CD14-positive monocyte (primary cell): Measurements from ENCODE around the gene GARNL3. TPM values are rescaled to one million over a fixed set of nuclear protein-coding genes. Genes with fewer than 3 reads are reported as not detected.

Experiments used
- DNase-seq, 3 donors: peaks; one replicate each; pipeline ENCODE4 v3.0.0-alpha.2; 2011 to 2022
- H2AFZ ChIP-seq: 2 replicates; pipeline ENCODE4 v1.6.0; 2012; ENCODE audit warnings: mild to moderate bottlenecking, low read depth, low read length, inconsistent platforms; ENCODE audit not compliant: insufficient read depth, poor library complexity, severe bottlenecking
- H3K27ac ChIP-seq, 2 donors: 1 replicate in 1 of 2; 2 replicates in 1 of 2; pipeline ENCODE4 v1.5.1; 2012 to 2013; ENCODE audit warnings: low read length in 2 of 2, control low read depth in 1 of 2, inconsistent platforms in 1 of 2, low read depth in 1 of 2, mild to moderate bottlenecking in 1 of 2
- H3K27me3 ChIP-seq, 2 donors: one replicate each; pipeline versions ENCODE4 v1.6.0 to v1.6.1; 2011 to 2013; ENCODE audit warnings: low read length in 2 of 2; ENCODE audit not compliant: control insufficient read depth in 2 of 2, insufficient read depth in 2 of 2
- H3K36me3 ChIP-seq, 2 donors: replicated peaks in 1 of 2; 1 replicate in 1 of 2; 2 replicates in 1 of 2; pipeline versions ENCODE4 v1.5.1 to v1.6.1; 2012 to 2013; ENCODE audit warnings: low read length in 2 of 2, control low read depth in 1 of 2, inconsistent platforms in 1 of 2, mild to moderate bottlenecking in 1 of 2; ENCODE audit not compliant: insufficient read depth in 2 of 2, control insufficient read depth in 1 of 2
- H3K4me1 ChIP-seq, 2 donors: 1 replicate in 1 of 2; 2 replicates in 1 of 2; pipeline versions ENCODE4 v1.5.1 to v1.6.1; 2012 to 2013; ENCODE audit warnings: low read length in 2 of 2, control low read depth in 1 of 2, inconsistent platforms in 1 of 2, mild to moderate bottlenecking in 1 of 2, moderate library complexity in 1 of 2; ENCODE audit not compliant: insufficient read depth in 2 of 2, control insufficient read depth in 1 of 2
- H3K4me2 ChIP-seq: replicated peaks from 2 replicates; pipeline ENCODE3; 2012; ENCODE audit warnings: low read length, moderate library complexity, mild to moderate bottlenecking; ENCODE audit not compliant: poor library complexity, severe bottlenecking; ENCODE audit errors: extremely low read depth
- H3K4me3 ChIP-seq, 3 experiments: fragments of 200-600 bp in 1 of 3; sonication (generic) in 1 of 3; replicated peaks in 1 of 3; 1 replicate in 2 of 3; 2 replicates in 1 of 3; pipeline ENCODE4 v1.5.1; 2011 to 2013; ENCODE audit warnings: low read length in 3 of 3, mild to moderate bottlenecking in 3 of 3, control low read depth in 2 of 3, low read depth in 2 of 3, inconsistent platforms in 1 of 3, moderate library complexity in 1 of 3
- H3K79me2 ChIP-seq: 2 replicates; pipeline ENCODE4 v1.6.0; 2012; ENCODE audit warnings: mild to moderate bottlenecking, control low read depth, inconsistent platforms, low read length, moderate library complexity; ENCODE audit not compliant: insufficient read depth
- H3K9ac ChIP-seq: 2 replicates; pipeline ENCODE4 v1.6.0; 2017; ENCODE audit warnings: low read length, mild to moderate bottlenecking; ENCODE audit not compliant: insufficient read depth, poor library complexity, severe bottlenecking
- H3K9me3 ChIP-seq, 2 donors: replicated peaks in 1 of 2; 1 replicate in 1 of 2; 2 replicates in 1 of 2; pipeline versions ENCODE4 v1.5.1 to v1.6.1; 2012 to 2013; ENCODE audit warnings: low read length in 2 of 2, control low read depth in 1 of 2; ENCODE audit not compliant: control insufficient read depth in 1 of 2, insufficient read depth in 1 of 2
- H4K20me1 ChIP-seq: 2 replicates; pipeline ENCODE4 v1.6.0; 2012; ENCODE audit warnings: mild to moderate bottlenecking, low read length, control low read depth, moderate library complexity; ENCODE audit not compliant: insufficient read depth
- H3K27ac Mint-ChIP-seq, 7 donors: one replicate each; pipeline ENCODE4 v1.8.0; 2020; ENCODE audit warnings: mild to moderate bottlenecking in 7 of 7, mixed read lengths in 7 of 7, moderate library complexity in 6 of 7, inconsistent platforms in 2 of 7
- H3K27me3 Mint-ChIP-seq, 3 donors: one replicate each; pipeline ENCODE4 v1.8.0; 2021 to 2022; ENCODE audit warnings: low read depth in 3 of 3, mild to moderate bottlenecking in 3 of 3, mixed read lengths in 3 of 3, moderate library complexity in 3 of 3, inconsistent platforms in 1 of 3
- H3K36me3 Mint-ChIP-seq, 2 donors: one replicate each; pipeline ENCODE4 v1.8.0; 2020; ENCODE audit warnings: mixed read lengths in 2 of 2, inconsistent platforms in 1 of 2, mild to moderate bottlenecking in 1 of 2
- H3K4me1 Mint-ChIP-seq: one replicate; pipeline ENCODE4 v1.8.0; 2020; ENCODE audit warnings: mild to moderate bottlenecking, mixed read lengths
- H3K4me3 Mint-ChIP-seq, 2 donors: one replicate each; pipeline ENCODE4 v1.8.0; 2020; ENCODE audit warnings: mild to moderate bottlenecking in 2 of 2, mixed read lengths in 2 of 2, moderate library complexity in 1 of 2
- H3K9me3 Mint-ChIP-seq, 7 donors: one replicate each; pipeline ENCODE4 v1.8.0; 2020 to 2022; ENCODE audit warnings: mixed read lengths in 7 of 7, mild to moderate bottlenecking in 6 of 7, moderate library complexity in 6 of 7, inconsistent platforms in 2 of 7
- WGBS: methylation state at CpG from one replicate; pipeline ENCODE4 v1.1.5; 2013; ENCODE audit warnings: missing lambda C conversion rate; ENCODE audit not compliant: insufficient coverage; 5-methylcytosine and 5-hydroxymethylcytosine counted together
- intact Hi-C, 2 donors: fragments of 100-400 bp; cut with micrococcal nuclease; formaldehyde crosslinking; loops; one replicate each; pipeline versions ENCODE4 v1.15.0 to v1.15.1; 2023
- polyA plus RNA-seq, 3 donors: library from polyadenylated mRNA; depleted of rRNA in 1 of 3; unstranded in 2 of 3; stranded (reverse) in 1 of 3; fragments of 300-500 nt in 2 of 3; fragments of >200 nt in 1 of 3; fragmentation: Illumina TruSeq in 2 of 3; gene quantifications; 1 replicate in 2 of 3; 2 replicates in 1 of 3; pipeline ENCODE4 v1.2.3, GENCODE V29; 2012 to 2021
- TF ChIP-seq, protein P1 (sequence below): fragments of 200-600 bp; IDR thresholded peaks from one replicate; pipeline ENCODE4 v1.8.0; 2022; ENCODE audit warnings: antibody characterized with exemption, mild to moderate bottlenecking

The GARNL3 gene
- polyA plus RNA-seq, 3 donors: 0.39 to 1.5 (median 0.94) TPM

- H3K79me2 ChIP-seq: peaks cover 21% of the 10 kb centered on the region
- peak overlapping the region in 1 of 7 donors; percentile 42 for H3K27ac Mint-ChIP-seq
- peaks cover 16 to 21% of the 10 kb centered on the region in 2 donors for H3K4me1 ChIP-seq
- no peak overlapping the region for H3K4me3 Mint-ChIP-seq
- H3K36me3 ChIP-seq: no peaks in the 10 kb centered on the region
- H3K4me3 ChIP-seq: peak overlapping the region in 1 of 3 experiments; percentile 35
- no peaks in the 10 kb centered on the region for H3K9me3 Mint-ChIP-seq
- H3K9me3 ChIP-seq: no peaks in the 10 kb centered on the region
- H3K27me3 ChIP-seq: no peaks in the 10 kb centered on the region
- H3K4me2 ChIP-seq: no peak overlapping the region
- no peak overlapping the region for H3K27ac ChIP-seq
- H4K20me1 ChIP-seq: no peaks in the 10 kb centered on the region
- intact Hi-C loops: no loop called here
- peaks cover 23% of the 10 kb centered on the region for H3K4me1 Mint-ChIP-seq
- H2AFZ ChIP-seq: no peak overlapping the region
- H3K36me3 Mint-ChIP-seq: peaks cover 0 to 3% of the 10 kb centered on the region in 2 donors
- peaks cover 7 to 14% (median 13%) of the 10 kb centered on the region in 3 donors for H3K27me3 Mint-ChIP-seq
- no peak overlapping the region for H3K9ac ChIP-seq
- TF ChIP-seq, protein P1, sequence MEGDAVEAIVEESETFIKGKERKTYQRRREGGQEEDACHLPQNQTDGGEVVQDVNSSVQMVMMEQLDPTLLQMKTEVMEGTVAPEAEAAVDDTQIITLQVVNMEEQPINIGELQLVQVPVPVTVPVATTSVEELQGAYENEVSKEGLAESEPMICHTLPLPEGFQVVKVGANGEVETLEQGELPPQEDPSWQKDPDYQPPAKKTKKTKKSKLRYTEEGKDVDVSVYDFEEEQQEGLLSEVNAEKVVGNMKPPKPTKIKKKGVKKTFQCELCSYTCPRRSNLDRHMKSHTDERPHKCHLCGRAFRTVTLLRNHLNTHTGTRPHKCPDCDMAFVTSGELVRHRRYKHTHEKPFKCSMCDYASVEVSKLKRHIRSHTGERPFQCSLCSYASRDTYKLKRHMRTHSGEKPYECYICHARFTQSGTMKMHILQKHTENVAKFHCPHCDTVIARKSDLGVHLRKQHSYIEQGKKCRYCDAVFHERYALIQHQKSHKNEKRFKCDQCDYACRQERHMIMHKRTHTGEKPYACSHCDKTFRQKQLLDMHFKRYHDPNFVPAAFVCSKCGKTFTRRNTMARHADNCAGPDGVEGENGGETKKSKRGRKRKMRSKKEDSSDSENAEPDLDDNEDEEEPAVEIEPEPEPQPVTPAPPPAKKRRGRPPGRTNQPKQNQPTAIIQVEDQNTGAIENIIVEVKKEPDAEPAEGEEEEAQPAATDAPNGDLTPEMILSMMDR: no peak
- DNase-seq: no peak
- no CpG with 5 or more reads among the region's 6 CpGs for WGBS
Observed at GRCh38 chr9:127419348-127419747, 154.8 kb downstream of the GARNL3 start.

GRCh38 chr9:127421057-127421456 is 156.5 kb downstream of the GARNL3 start:
- peaks cover 31 to 35% of the 10 kb centered on the region in 2 donors for H3K4me1 ChIP-seq
- no peaks in the 10 kb centered on the region for H3K36me3 ChIP-seq
- intact Hi-C loops: no loop called here
- H3K27ac Mint-ChIP-seq: no peak overlapping the region
- no peak overlapping the region for H3K4me3 ChIP-seq
- H3K4me3 Mint-ChIP-seq: no peak overlapping the region
- no peak overlapping the region for H3K9ac ChIP-seq
- H3K27ac ChIP-seq: no peak overlapping the region
- no peaks in the 10 kb centered on the region for H4K20me1 ChIP-seq
- DNase-seq: no peak
- H3K4me2 ChIP-seq: no peak overlapping the region
- no peaks in the 10 kb centered on the region for H3K27me3 ChIP-seq
- no peaks in the 10 kb centered on the region for H3K9me3 Mint-ChIP-seq
- TF ChIP-seq, protein P1: no peak
- no peak overlapping the region for H2AFZ ChIP-seq
- no peaks in the 10 kb centered on the region for H3K9me3 ChIP-seq
- WGBS: no CpG with 5 or more reads among the region's 7 CpGs
- H3K27me3 Mint-ChIP-seq: peaks cover 3 to 11% (median 7%) of the 10 kb centered on the region in 3 donors
- H3K79me2 ChIP-seq: peaks cover 38% of the 10 kb centered on the region
- H3K36me3 Mint-ChIP-seq: peaks cover 0 to 3% of the 10 kb centered on the region in 2 donors
- peaks cover 37% of the 10 kb centered on the region for H3K4me1 Mint-ChIP-seq
